ENCODE results near the gene DUOXA1.

DUOXA1 gene, protein sequence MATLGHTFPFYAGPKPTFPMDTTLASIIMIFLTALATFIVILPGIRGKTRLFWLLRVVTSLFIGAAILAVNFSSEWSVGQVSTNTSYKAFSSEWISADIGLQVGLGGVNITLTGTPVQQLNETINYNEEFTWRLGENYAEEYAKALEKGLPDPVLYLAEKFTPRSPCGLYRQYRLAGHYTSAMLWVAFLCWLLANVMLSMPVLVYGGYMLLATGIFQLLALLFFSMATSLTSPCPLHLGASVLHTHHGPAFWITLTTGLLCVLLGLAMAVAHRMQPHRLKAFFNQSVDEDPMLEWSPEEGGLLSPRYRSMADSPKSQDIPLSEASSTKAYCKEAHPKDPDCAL
- long read RNA-seq, result 0 reads

- Histone ChIP-seq H3K27ac (replicated peaks) (no peak within 1 kb of the TSS), H3K27me3 (ENCODE audit: insufficient read depth, poor library complexity, severe bottlenecking) (peaks cover 50% of the 10 kb centered on the region), H3K4me3 (replicated peaks; ENCODE audit: insufficient read depth, low read length) (no peak within 1 kb of the TSS)
- no peak for DNase-seq (ENCODE audit: low read depth in 1 of 2, low spot score in 1 of 2)
- TF ChIP-seq, protein P1, sequence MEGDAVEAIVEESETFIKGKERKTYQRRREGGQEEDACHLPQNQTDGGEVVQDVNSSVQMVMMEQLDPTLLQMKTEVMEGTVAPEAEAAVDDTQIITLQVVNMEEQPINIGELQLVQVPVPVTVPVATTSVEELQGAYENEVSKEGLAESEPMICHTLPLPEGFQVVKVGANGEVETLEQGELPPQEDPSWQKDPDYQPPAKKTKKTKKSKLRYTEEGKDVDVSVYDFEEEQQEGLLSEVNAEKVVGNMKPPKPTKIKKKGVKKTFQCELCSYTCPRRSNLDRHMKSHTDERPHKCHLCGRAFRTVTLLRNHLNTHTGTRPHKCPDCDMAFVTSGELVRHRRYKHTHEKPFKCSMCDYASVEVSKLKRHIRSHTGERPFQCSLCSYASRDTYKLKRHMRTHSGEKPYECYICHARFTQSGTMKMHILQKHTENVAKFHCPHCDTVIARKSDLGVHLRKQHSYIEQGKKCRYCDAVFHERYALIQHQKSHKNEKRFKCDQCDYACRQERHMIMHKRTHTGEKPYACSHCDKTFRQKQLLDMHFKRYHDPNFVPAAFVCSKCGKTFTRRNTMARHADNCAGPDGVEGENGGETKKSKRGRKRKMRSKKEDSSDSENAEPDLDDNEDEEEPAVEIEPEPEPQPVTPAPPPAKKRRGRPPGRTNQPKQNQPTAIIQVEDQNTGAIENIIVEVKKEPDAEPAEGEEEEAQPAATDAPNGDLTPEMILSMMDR (IDR thresholded peaks at IDR 0.05; ENCODE audit: insufficient read depth, low read length), result no peak
- TF ChIP-seq POLR2AphosphoS5 (IDR thresholded peaks at IDR 0.05; ENCODE audit: low read depth), result no peak
- TF ChIP-seq SPI1 (IDR thresholded peaks at IDR 0.05; ENCODE audit: borderline replicate concordance, low read depth), result no peak
- TF ChIP-seq, protein P2, sequence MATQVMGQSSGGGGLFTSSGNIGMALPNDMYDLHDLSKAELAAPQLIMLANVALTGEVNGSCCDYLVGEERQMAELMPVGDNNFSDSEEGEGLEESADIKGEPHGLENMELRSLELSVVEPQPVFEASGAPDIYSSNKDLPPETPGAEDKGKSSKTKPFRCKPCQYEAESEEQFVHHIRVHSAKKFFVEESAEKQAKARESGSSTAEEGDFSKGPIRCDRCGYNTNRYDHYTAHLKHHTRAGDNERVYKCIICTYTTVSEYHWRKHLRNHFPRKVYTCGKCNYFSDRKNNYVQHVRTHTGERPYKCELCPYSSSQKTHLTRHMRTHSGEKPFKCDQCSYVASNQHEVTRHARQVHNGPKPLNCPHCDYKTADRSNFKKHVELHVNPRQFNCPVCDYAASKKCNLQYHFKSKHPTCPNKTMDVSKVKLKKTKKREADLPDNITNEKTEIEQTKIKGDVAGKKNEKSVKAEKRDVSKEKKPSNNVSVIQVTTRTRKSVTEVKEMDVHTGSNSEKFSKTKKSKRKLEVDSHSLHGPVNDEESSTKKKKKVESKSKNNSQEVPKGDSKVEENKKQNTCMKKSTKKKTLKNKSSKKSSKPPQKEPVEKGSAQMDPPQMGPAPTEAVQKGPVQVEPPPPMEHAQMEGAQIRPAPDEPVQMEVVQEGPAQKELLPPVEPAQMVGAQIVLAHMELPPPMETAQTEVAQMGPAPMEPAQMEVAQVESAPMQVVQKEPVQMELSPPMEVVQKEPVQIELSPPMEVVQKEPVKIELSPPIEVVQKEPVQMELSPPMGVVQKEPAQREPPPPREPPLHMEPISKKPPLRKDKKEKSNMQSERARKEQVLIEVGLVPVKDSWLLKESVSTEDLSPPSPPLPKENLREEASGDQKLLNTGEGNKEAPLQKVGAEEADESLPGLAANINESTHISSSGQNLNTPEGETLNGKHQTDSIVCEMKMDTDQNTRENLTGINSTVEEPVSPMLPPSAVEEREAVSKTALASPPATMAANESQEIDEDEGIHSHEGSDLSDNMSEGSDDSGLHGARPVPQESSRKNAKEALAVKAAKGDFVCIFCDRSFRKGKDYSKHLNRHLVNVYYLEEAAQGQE (IDR thresholded peaks at IDR 0.05; ENCODE audit: insufficient replicate concordance, low read depth), result no peak
Observed at GRCh38 chr15:45129651-45130129, at the start of gene DUOXA1, which contains the start of gene DUOX1. Gene DUOXA1, minus strand, starts transcription at chr15:45129879. Its CDS starts 6,865 bp downstream, at chr15:45123014. Gene DUOX1, plus strand, starts transcription at chr15:45129994. Its CDS starts 1,973 bp downstream, at chr15:45131967.

- TF ChIP-seq, protein P2 (IDR thresholded peaks at IDR 0.05; ENCODE audit: insufficient replicate concordance, low read depth), result no peak
- TF ChIP-seq, protein P1 (IDR thresholded peaks at IDR 0.05; ENCODE audit: insufficient read depth, low read length), result no peak
- no peak for TF ChIP-seq POLR2AphosphoS5 (IDR thresholded peaks at IDR 0.05; ENCODE audit: low read depth)
- TF ChIP-seq GABPA (IDR thresholded peaks at IDR 0.05; ENCODE audit: low read depth), result no peak
- no peak for TF ChIP-seq SPI1 (IDR thresholded peaks at IDR 0.05; ENCODE audit: borderline replicate concordance, low read depth)
- DNase-seq (ENCODE audit: low read depth in 1 of 2, low spot score in 1 of 2), result no peak
- no peak overlapping the region for H3K4me3 ChIP-seq (replicated peaks; ENCODE audit: insufficient read depth, low read length)
- H3K27ac ChIP-seq (replicated peaks), result no peak overlapping the region
- no peaks in the 10 kb centered on the region for H3K27me3 ChIP-seq (ENCODE audit: insufficient read depth, poor library complexity, severe bottlenecking)
Observed at GRCh38 chr15:45177285-45177684, 47.6 kb upstream of the DUOXA1 start.

DNA sequence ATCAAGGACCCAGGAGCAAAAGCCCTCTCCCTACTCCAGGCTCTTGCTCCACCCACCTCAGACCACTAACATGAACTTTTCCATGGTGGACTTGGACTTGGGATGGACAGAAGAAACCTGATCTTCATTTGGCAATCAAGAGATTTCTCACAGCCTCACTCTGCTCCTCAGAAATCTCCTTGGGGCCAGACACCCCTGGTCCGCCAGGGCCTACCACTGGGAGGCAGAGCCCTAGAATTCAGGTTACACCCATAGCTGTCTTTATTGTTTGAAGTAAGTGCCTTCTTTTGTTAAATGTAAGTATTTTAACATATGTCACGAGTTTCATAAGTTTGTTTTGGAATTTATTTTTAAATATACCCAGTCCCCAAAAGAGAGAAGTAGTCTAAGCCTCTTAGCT, 44.9 kb upstream of the DUOXA1 start:
- TF ChIP-seq, protein P1 (IDR thresholded peaks at IDR 0.05; ENCODE audit: insufficient read depth, low read length), result no peak
- TF ChIP-seq, protein P2 (IDR thresholded peaks at IDR 0.05; ENCODE audit: insufficient replicate concordance, low read depth), result no peak
- TF ChIP-seq GABPA (IDR thresholded peaks at IDR 0.05; ENCODE audit: low read depth), result no peak
- no peak for TF ChIP-seq POLR2AphosphoS5 (IDR thresholded peaks at IDR 0.05; ENCODE audit: low read depth)
- no peak for TF ChIP-seq SPI1 (IDR thresholded peaks at IDR 0.05; ENCODE audit: borderline replicate concordance, low read depth)
- no peak for DNase-seq (ENCODE audit: low read depth in 1 of 2, low spot score in 1 of 2)
- H3K27ac ChIP-seq (replicated peaks), result no peak overlapping the region
- H3K27me3 ChIP-seq (ENCODE audit: insufficient read depth, poor library complexity, severe bottlenecking), result no peaks in the 10 kb centered on the region
- no peak overlapping the region for H3K4me3 ChIP-seq (replicated peaks; ENCODE audit: insufficient read depth, low read length)
